ENCODE measurements around the gene SLC15A2. TPM values are rescaled to one million over a fixed set of nuclear protein-coding genes. Genes with fewer than 3 reads are reported as not detected.
"Not testable (repeated sequence)": the region's sequence is repeated elsewhere in the genome, so short reads cannot be mapped to it uniquely, and the experiment has no call there.

SLC15A2 gene, protein sequence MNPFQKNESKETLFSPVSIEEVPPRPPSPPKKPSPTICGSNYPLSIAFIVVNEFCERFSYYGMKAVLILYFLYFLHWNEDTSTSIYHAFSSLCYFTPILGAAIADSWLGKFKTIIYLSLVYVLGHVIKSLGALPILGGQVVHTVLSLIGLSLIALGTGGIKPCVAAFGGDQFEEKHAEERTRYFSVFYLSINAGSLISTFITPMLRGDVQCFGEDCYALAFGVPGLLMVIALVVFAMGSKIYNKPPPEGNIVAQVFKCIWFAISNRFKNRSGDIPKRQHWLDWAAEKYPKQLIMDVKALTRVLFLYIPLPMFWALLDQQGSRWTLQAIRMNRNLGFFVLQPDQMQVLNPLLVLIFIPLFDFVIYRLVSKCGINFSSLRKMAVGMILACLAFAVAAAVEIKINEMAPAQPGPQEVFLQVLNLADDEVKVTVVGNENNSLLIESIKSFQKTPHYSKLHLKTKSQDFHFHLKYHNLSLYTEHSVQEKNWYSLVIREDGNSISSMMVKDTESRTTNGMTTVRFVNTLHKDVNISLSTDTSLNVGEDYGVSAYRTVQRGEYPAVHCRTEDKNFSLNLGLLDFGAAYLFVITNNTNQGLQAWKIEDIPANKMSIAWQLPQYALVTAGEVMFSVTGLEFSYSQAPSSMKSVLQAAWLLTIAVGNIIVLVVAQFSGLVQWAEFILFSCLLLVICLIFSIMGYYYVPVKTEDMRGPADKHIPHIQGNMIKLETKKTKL
- 1 to 10 TPM; 2.0 to 2.1 TPM for total RNA-seq
- long read RNA-seq, donor 1, partial matches to known transcripts: 1 of 1 reads
- long read RNA-seq, donor 1, other reads (novel, unspliced or antisense): 0 of 1 reads
- long read RNA-seq, donor 2: 0 reads

DNA sequence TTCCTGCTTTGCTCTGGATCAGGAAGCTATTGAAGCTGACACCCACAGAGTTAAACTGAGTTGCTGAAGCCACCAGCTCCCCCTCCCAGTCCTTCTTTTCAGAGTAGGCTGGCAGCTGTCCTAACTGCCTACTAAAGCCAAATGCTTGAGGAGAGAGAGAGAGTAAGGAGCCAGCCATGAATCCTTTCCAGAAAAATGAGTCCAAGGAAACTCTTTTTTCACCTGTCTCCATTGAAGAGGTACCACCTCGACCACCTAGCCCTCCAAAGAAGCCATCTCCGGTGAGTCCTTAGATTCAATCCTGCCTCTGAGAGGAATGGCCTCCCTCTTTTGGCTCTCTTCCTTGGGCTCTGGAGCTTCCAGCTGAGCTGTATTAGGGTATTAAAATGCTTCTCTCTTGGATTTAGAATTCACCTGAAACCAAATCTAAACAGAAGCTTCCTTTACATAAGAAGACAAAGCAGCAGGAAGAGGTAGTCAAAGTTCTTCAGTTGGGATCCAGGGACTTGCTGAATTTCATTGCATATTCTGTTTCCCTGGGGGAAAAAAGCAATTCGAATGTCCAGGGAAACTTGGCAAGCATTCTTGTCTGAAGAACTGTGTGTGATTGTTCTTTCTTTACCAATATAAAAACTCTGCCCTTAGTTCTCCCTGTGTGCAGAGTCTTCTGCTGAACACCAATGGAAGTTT, at the start of gene SLC15A2:
Gene SLC15A2, plus strand, starts transcription at position 101 of the 690 bp plus-strand sequence. Its CDS starts 76 bp downstream, at position 177.
- DNase-seq (ENCODE audit: low spot score): no peak
- intact Hi-C loops (cut with DNase I): no loop called here

DNA sequence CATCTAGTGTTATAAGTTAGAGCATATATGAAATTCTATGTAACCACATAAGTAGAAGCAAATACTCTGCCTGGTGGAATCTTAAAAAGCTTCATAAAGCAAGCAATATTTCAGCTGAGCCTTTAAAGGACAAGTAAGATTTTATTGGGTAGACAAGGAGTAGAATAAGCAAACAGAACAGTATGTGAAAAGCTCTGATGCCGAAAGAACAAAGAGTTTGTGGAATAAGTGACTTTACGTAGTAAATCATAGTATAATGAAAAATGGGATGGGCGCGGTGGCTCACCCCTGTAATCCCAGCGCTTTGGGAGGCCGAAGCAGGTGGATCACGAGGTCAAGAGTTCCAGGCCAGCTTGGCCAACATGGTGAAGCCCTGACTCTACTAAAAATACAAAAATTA, 49.3 kb upstream of the SLC15A2 start:
- intact Hi-C loops (cut with DNase I): no loop called here
- no peak for DNase-seq (ENCODE audit: low spot score)

DNA sequence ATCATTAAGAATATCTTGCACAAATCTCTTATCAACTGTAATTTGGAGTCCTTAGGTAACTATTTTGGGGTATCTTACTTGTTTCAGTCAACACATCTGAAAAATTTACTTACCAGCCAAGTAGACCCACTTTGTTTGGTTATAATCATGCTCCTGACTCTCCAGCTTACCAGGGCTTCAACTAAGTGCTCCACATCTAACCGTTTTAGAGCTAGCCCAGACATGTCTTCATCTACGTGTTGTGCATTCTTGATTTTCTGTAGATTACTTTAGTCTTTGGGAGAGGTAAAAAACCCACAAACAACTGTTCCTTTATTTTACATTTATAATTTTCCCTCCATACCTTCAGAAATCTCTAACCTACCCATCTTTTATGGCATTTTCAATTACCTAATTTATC, 41.9 kb upstream of the SLC15A2 start:
- intact Hi-C loops (cut with DNase I): no loop called here
- DNase-seq (ENCODE audit: low spot score): no peak

DNA sequence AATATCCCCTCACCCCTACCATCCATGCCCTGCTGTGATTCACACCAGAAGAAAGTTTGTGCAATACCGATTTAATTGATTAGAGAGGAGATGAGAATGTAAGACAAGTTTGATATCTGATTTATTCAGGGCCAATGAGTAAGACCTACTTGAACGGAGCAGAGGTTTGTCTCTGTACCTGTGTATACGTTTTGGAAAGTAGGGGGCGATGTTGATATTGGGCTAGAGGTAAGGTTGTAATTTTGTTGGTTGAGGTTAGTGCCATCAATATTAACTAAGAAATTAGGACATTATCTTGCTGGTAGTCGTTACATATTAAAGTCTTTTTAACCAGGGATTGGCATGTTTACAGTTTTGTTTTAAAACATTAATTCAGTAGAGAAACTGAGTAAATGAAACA, 38.6 kb upstream of the SLC15A2 start:
- DNase-seq (ENCODE audit: low spot score): no peak
- intact Hi-C loops (cut with DNase I): no loop called here

DNA sequence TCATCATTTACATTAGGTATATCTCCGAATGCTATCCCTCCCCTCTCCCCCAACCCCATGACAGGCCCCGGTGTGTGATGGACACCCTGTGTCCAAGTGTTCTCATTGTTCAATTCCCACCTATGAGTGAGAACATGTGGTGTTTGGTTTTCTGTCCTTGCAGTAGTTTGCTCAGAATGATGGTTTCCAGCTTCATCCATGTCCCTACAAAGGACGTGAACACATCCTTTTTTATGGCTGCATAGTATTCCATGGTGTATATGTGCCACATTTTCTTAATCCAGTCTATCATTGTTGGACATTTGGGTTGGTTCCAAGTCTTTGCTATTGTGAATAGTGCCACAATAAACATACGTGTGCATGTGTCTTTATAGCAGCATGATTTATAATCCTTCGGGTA, 36.4 kb upstream of the SLC15A2 start:
- intact Hi-C loops (cut with DNase I): not testable (repeated sequence)

DNA sequence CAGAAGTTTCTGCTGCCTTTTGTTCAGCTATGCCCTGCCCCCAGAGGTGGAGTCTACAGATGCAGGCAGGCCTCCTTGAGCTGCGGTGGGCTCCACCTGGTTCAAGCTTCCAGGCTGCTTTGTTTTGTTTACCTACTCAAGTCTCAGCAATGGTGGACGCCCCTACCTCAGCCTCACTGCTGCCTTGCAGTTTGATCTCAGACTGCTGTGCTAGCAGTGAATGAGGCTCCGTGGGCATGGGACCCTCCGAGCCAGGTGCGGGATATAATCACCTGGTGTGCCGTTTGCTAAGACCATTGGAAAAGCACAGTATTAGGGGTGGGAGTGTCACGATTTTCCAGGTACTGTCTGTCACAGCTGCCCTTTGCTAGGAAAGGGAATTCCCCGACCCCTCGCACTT, 31.0 kb upstream of the SLC15A2 start:
- intact Hi-C loops (cut with DNase I): not testable (repeated sequence)

More for the DNA sequence above, 36.4 kb upstream of the SLC15A2 start:
- not testable (repeated sequence) for DNase-seq (ENCODE audit: low spot score)

DNA sequence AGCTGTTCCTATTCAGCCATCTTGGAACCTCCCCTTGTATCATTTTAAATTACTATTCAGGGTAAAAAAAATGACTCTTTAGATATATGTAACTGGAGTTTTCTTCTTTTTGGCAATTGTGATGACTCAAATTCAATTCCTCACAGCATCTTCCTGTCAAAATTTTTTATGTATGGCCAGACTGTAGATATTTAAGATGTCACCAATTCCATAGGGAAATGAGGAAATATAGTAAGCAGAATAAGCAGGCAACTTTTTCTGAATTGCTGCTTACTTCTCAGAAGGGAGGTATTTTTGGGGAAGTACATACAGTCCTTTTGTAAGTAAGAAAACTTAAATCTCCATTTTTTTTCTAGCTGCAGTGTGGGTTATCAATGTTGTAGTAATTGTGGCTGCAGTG, 30.4 kb upstream of the SLC15A2 start:
- intact Hi-C loops (cut with DNase I): no loop called here

More for the DNA sequence above, 31.0 kb upstream of the SLC15A2 start:
- not testable (repeated sequence) for DNase-seq (ENCODE audit: low spot score)

DNA sequence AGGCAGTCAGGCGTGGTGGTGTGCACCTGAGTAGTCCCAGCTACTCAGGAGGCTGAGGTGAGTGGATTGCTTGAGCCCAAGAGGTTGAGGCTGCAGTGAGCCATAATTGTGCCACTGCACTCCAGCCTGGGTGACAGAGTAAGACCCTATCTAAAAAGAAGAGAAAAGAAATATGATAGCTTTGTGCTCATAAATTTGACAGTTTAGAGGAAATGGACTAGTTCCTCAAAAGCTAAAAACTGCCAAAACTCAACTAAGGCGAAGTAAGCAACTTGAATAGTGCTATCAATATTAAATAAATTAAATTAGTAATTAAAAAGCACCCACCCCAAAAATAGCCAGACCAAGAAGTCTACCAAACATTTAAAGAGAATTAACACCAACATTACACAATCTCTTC, 24.5 kb upstream of the SLC15A2 start:
- no peak for DNase-seq (ENCODE audit: low spot score)
- intact Hi-C loops (cut with DNase I): no loop called here

More for the DNA sequence above, 30.4 kb upstream of the SLC15A2 start:
- no peak for DNase-seq (ENCODE audit: low spot score)

DNA sequence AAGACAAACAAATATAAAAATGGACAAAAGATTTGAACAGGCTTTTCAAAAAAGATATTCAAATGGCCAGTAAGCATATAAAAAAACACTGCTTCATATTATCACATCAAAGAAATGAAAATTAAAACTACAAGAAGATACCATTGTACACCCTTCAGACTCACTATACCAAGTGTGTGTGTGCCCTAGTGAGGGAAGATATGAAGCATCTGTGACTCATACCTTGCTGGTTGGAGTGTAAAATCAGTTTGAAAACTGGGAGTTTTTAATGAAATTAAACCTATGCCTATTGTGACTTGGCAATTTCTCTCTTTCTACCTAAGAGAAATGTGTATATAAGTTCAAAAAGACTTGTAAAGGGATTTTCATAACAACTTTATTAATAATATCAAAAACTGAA, 23.5 kb upstream of the SLC15A2 start:
- intact Hi-C loops (cut with DNase I): no loop called here
- no peak for DNase-seq (ENCODE audit: low spot score)

DNA sequence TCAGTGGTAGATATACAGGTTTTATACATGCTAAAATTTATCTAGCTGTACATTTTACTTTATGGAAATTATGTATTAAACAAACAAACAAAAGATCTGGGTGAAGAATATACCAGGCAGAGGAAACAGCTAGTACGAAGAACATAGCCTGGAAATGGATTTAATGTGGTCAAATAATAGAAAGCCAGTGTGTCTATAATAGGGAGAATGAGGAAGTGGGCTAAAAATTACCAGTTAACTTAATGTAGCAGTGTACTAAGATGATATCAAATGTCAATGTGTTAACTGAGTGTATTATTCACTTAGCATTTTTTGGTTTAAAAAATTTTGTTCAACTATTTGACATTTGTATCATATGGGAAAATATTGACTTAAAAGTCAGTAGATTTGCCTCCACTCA, 22.8 kb upstream of the SLC15A2 start:
- intact Hi-C loops (cut with DNase I): no loop called here
- DNase-seq (ENCODE audit: low spot score): no peak

DNA sequence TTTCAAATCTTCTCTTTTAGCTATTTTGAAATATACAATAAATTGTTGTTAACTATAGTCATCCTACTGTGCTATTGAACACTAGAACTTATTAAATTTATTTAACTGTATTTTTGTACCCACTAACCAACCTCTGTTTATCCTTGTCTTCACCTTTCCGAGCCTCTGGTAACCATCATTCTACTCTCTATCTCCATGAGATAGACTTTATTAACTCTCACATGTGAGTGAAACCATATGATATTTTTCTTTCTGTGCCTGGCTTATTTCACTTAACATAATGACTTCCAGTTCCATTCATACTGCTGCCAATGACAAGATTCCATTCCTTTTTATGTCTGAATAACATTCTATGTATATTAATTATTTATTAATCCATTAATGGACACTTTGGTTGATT, 15.8 kb upstream of the SLC15A2 start:
- no peak for DNase-seq (ENCODE audit: low spot score)
- intact Hi-C loops (cut with DNase I): no loop called here

DNA sequence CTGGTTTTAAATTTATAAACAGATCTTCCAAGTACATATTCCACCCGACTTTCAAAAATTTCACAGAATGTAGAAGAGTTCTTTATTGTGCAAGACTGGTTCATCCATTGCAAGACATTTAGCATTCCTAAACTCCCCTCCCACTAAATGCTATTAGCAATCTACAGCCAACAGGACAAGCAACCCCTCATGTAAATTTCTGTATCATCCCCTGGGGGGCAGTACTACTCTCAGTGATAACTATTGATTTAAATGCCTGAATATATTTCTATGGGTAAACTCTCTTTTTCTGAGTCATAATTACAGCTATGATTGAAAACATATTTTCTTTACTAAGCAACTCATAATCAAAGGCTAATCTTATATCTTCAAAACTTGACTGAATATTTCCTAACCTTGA, 10.7 kb upstream of the SLC15A2 start:
- intact Hi-C loops (cut with DNase I): no loop called here
- no peak for DNase-seq (ENCODE audit: low spot score)

DNA sequence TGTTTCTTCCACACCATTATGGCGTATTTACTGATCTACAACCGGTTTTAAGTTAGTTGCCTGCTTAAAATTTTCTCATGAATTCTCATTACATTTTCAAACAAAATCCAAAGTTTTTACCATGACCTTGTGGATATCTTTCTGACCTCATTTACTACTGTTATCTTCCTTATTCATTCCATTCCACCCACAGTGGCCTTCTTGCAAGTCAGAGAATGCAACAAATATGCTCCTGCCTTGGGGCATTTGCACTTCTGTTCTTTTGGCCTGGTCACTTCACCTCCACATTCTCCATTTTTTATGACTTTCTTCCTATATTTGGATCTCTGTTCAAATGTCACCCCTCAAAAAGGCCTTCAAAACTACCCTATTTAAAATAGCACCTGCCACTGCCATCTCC, 8.8 kb upstream of the SLC15A2 start:
- DNase-seq (ENCODE audit: low spot score): no peak
- intact Hi-C loops (cut with DNase I): no loop called here

DNA sequence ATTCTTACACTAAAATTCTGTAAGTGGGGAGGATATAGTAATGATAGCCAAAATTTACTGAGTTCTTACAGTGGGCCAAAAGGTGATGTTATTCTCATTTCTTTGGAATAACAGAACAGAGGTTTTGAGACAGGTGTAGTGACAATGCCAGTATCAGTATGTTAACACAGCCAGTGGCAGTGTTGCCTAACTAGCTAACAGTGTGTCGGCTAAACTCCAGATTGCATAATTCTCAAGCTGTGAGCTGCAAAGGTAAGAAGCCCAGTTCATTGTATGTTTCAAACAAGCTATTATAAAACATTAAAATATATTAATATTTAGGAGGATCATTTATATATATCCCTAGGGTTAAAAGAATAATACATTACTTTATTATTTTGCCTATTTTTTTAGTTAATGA, 920 bp downstream of the SLC15A2 start:
- intact Hi-C loops (cut with DNase I): no loop called here
- DNase-seq (ENCODE audit: low spot score): no peak

DNA sequence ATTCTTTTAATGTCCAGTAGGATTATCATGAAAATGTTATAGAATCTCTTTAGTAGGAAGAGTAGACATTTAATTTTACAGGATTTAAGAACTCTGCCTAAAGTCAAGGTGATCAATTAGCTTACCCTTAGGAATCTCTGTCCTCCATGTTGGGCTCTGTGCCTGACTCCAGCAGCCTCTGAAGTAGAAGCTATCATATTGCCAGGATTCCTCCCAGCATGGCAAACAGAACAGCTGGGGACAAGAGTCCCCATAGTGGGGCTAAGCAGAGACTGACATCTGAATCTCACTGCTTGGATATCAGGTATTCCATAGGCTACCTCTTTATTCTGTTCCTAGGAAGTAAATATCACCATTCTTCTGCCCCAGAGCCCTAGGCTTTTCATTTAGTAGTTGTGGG, 1.5 kb downstream of the SLC15A2 start:
- intact Hi-C loops (cut with DNase I): no loop called here
- no peak for DNase-seq (ENCODE audit: low spot score)

DNA sequence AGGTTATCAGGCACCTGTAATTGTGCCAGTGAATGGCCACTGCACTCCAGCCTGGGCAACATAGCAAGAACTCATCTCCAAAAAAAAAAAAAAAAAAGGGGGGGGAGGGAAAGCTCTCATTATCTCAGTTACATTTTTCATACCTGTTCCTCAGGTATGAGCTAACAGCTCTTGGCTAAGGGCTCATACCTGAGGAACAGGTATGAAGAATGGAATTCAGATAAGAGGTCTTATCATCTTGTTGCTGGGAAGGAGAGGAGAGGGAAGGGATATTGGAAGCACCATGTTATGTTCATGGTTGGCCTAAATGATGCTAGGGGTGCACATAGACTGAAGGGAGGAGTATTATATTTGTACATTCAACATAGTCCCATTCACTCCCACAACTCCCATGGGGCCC, 2.6 kb downstream of the SLC15A2 start:
- intact Hi-C loops (cut with DNase I): no loop called here

DNA sequence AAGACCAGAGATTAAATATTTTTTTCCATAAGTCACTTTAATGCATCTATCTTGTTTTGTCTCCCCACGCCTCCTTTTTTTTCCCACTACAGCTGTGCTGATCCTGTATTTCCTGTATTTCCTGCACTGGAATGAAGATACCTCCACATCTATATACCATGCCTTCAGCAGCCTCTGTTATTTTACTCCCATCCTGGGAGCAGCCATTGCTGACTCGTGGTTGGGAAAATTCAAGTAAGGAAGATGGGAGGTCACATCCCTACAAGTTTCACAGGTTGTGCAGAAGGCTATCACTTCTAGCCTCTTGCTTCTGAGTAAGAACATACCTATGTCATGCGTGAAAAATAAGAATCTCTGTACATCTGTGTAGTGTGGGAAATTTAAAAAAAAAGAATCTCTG, 3.1 kb downstream of the SLC15A2 start:
- intact Hi-C loops (cut with DNase I): no loop called here
- no peak for DNase-seq (ENCODE audit: low spot score)

More for the DNA sequence above, 2.6 kb downstream of the SLC15A2 start:
- DNase-seq (ENCODE audit: low spot score): no peak

DNA sequence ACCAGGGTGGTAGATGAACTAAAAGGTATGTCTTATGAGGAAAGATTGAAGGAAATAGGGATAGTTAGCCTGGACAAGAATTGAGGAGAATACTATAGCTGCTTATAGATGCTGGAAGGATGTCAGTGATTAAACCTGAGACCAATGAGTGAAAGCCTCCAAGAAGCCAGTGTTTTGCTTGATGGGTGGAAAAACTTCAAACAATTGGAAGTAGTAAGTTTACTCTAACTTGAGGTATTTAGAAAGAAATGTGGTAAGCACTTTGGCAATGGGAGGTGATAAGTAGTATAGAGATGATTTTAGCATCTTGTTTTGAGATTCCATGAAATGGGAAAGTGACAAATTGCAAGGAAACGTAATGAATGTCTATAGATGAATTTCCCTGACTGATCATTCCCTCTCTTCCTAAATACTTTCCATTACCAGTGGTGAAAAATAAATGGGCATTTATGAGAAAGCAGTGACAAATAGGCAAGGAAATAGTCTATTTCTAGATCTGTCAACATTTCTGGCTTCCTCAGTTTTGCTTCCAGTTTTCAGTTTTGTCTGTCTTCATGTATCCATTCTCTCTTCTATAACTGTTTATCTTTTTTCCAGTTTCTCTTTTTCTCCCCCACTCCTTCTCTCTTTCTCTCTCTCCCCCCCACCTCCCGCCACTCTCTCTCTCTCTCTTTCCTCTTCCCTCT, 19.2 kb downstream of the SLC15A2 start:
- intact Hi-C loops (cut with DNase I): no loop called here
- no peak for DNase-seq (ENCODE audit: low spot score)
